GM04504 (cell line): ENCODE data around the gene PARVB.

Experiments
- DNase-seq: peaks from one replicate; pipeline ENCODE4 v3.0.0-alpha.2; 2012; ENCODE audit warnings: low read depth

PARVB gene

GRCh38 chr22:44089717-44090570, 65.8 kb downstream of the PARVB start:
- no peak for DNase-seq

GRCh38 chr22:44090571-44090905, 66.4 kb downstream of the PARVB start:
- DNase-seq: no peak

- DNase-seq: no peak
Observed at GRCh38 chr22:44091021-44091721, 67.1 kb downstream of the PARVB start.

GRCh38 chr22:44091751-44092150, 67.6 kb downstream of the PARVB start:
- no peak for DNase-seq

- DNase-seq: no peak
Observed at GRCh38 chr22:44092636-44093220, 68.6 kb downstream of the PARVB start.

- no peak for DNase-seq
Observed at GRCh38 chr22:44093791-44094190, 69.7 kb downstream of the PARVB start.

- no peak for DNase-seq
Observed at GRCh38 chr22:44094751-44095302, 70.7 kb downstream of the PARVB start.

GRCh38 chr22:44096736-44097135, 72.6 kb downstream of the PARVB start:
- DNase-seq: no peak

GRCh38 chr22:44097263-44098020, 73.3 kb downstream of the PARVB start:
- no peak for DNase-seq

- no peak for DNase-seq
Observed at GRCh38 chr22:44098021-44098739, 74.1 kb downstream of the PARVB start.

GRCh38 chr22:44098966-44099530, 74.9 kb downstream of the PARVB start:
- DNase-seq: no peak

- DNase-seq: no peak
Observed at GRCh38 chr22:44099696-44100095, 75.6 kb downstream of the PARVB start.

GRCh38 chr22:44100411-44100810, 76.3 kb downstream of the PARVB start:
- DNase-seq: no peak

- DNase-seq: no peak
Observed at GRCh38 chr22:44102121-44102520, 78.0 kb downstream of the PARVB start.

- no peak for DNase-seq
Observed at GRCh38 chr22:44102856-44103255, 78.8 kb downstream of the PARVB start.

- no peak for DNase-seq
Observed at GRCh38 chr22:44103735-44104480, 79.8 kb downstream of the PARVB start.

- DNase-seq: no peak
Observed at GRCh38 chr22:44107340-44107739, 83.2 kb downstream of the PARVB start.

- DNase-seq: no peak
Observed at GRCh38 chr22:44108076-44108475, 84.0 kb downstream of the PARVB start.

GRCh38 chr22:44108806-44109385, 84.8 kb downstream of the PARVB start:
- DNase-seq: no peak

- no peak for DNase-seq
Observed at GRCh38 chr22:44109416-44109815, 85.3 kb downstream of the PARVB start.
